Measurements from ENCODE around the gene GRIP2.

GRIP2 gene

DNA sequence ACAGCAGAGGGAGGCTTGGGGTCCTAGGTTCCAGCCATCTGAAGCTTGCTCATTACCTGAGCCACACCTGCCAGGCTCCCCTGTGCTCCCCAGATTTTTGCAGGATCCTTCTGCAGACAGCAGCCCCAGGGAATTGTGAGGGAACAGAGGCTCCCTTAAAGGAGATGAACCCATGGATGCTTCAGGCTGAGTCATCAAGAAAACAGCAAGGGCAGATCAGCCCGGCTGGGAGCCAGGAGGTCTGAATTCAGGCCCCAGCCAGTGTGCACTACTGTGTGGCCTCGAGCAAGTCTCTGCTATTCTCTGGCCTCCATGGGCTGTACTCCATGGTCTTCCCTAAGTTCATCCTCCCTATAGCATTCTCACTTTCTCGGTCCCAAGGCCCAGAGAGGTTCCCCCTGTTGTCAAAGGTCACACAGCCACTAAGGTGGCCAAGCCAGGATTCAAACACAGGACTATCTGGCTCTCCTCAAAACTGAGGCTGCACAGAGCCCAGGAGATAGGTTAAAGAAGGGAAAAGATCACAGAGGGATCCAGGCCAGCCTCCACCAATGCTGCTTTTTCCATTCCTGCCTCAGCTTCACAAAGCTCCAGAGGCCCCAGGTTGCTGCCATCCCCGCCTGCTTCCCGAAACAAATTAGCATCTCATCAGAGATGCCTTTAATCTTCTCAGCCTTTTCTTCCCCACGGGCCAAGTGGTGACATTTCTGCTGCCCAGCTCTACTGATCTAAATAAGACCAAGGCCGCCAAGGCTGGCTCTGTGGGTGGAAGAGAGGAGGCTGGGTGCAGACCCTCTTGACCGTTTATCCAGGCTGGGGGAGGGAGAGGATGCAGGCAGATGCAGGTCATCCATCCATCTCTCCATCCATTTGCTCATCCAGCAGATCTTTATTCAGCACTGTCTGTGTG is 21.2 kb upstream of the GRIP2 start:
- no peak for DNase-seq

GRCh38 chr3:14560110-14560509 is 20.0 kb upstream of the GRIP2 start:
- DNase-seq = no peak

GRCh38 chr3:14558029-14558428 is 17.9 kb upstream of the GRIP2 start:
- DNase-seq = no peak

DNA sequence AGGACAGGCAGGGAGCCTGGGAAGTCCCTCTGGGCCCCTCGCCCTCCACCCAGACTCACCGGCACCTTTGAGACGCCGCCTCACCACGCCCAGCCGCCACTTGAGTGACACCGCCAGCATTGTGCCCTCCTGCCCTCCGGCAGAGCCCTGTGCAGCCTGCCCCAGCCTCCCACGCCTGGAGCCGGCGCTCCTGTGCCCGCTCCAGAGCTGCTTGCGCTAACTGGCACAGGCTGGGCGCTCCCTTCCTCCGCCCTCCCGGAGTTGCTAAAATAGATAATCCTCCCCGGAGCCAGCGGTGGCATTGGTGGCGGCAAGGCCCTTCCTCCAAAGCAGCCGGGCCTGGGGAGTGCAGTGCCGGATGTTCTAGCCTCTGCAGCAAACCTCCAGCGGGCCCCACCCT is 15.7 kb upstream of the GRIP2 start:
- no peak for DNase-seq

- no peak for DNase-seq
These were observed 14.6 kb upstream of the GRIP2 start for GRCh38 chr3:14554715-14555114.

DNA sequence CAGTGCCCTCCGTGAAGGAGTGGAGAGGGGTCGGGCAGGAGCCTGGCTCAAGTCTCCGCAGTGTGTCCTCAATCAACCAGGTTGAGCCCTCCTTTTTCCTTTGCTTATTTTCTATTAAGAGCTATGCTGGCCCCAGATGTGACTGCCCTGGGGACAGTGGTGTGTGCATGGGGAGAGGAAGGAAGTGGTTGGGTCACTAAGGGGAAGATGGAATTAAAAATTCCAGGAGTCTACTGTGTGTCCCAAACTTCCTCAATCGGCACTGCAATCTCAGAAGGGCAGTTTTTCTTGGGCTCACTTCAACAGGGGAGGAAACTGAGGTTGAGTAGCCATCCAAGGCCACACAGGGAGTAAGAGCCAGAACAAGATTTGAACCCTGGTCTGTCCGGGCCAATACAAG is 13.7 kb upstream of the GRIP2 start:
- no peak for DNase-seq

DNA sequence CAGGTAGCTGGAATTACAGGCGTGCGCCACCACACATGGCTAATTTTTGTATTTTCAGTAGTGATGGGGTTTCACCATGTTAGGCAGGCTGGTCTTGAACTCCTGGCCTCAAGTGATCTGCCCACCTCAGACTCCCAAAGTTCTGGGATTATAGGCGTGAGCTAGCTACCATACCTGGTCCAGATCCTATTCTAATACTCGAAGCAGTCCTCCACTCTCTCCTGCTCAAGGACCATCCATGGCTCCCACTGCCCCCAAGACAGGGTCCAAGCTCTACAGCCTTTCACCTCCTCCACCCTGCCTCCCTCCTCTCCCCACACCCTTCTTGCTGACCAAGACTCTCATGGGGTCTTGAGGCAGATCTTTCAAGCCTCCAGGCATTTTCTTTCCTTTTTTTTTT is 12.6 kb upstream of the GRIP2 start:
- no peak for DNase-seq

GRCh38 chr3:14552041-14552648 is 12.0 kb upstream of the GRIP2 start:
- no peak for DNase-seq

DNA sequence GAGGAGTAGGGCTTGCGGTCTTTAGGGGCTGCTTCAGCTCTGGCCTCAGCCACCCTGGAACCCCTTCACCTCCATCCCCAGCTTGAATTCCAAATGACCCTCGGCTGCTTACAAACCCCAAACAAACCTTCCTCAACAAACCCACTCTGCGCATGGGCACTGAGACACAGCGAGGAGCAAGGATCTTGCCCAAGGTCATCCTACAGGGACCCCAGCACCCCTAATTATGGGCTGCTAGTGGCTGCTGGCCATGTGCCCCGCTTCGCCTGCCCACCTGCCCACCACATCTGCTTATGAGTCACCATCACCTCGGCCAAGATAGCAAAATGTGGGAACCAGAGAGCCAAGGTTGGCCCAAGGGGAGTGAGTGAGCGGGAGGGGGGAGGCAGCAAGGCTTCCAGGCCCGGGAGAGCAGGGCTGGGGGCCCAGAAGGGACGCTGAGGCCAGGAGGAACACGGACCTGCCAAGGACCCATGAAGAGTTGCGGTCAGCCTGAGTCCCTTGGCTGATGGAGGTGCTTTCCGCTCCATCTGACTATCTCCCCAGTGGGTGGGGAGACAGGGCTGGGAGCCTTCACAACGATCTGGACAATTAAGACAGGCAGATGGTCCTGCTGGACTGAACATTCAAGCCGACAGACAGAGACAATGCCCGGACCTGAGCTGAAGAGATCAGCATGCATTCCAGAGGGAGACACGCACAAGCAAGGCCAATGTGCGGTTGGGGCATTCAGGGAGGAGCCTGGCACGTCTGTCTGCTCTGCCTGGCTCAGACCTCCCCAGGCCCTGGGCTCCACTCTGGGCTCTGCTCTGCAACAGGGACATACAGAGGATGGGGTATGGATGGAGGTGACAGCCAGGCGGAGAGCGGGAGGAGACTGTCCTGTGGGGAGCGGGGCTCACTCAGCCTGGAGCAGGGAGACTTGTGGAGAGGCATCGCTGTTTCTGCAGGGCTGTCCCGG is 10.8 kb upstream of the GRIP2 start:
- DNase-seq = no peak

GRCh38 chr3:14550181-14550580 is 10.0 kb upstream of the GRIP2 start:
- no peak for DNase-seq

- DNase-seq = no peak
These were observed 9.2 kb upstream of the GRIP2 start for GRCh38 chr3:14549256-14549919.

DNA sequence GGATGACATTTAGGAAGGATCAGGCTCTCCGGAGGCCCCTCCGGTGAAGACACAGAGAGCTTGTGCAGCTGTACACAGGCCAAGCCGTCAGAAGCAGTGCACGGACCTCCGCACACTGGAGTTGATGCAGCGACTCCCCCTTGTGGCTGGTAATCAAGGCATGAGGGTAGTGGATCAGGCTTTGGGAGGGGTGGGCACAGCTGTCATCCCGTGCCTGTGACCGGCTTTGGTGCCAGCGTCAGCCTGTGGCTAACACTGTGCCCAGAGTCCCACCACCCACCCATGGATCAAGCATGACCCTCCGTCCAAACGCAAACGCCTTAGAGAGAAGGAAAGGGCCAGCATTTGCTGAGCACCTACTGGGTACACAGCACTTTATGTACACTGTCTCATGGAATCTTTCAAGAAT is 8.2 kb upstream of the GRIP2 start:
- peak; percentile 7 to 13 for DNase-seq

DNA sequence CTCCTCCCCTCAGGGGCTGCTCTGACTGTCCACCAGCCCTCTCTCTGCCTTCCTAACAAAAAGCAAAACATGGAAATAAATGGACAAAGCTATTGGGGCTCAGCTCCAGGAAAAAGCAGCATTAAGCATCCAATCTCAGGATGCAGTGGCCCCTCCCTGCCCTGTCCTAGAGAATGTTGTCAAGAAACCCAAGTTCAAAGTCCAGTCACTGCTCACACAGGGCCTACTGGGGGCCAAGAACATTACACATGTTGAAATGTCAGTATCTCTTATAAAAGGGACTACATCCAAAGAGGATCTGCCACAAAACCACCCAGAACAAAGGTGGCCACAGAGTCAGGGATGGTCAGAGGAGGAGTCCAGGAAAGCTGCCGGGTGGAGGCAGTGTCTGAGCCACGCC is 7.6 kb upstream of the GRIP2 start:
- no peak for DNase-seq

DNA sequence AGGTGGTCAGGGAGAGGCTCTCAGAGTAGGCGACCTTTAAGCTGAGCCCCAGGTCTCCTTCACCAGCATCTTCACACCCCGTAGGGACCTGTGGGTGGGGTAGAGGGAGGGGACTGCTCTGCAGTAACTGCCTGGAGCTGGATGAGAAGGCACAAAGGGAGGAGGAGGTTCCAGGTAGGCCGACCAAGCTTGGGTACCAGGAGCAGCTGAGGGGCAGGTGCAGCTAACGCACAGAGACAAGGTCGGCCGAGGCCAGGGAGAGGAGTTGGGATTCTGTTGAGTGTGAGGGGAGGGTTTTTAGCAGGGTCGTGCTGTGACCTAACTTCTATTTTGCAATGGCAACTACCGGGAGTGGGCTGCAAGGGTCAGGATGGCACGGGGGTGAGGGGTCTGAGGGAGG is 5.9 kb upstream of the GRIP2 start:
- DNase-seq = no peak

GRCh38 chr3:14545251-14545635 is 5.1 kb upstream of the GRIP2 start:
- DNase-seq = no peak

GRCh38 chr3:14544282-14545250 is 4.4 kb upstream of the GRIP2 start:
- DNase-seq = no peak

- DNase-seq = no peak
These were observed 3.3 kb upstream of the GRIP2 start for GRCh38 chr3:14543446-14543845.

- no peak for DNase-seq
These were observed 2.5 kb upstream of the GRIP2 start for GRCh38 chr3:14542656-14543055.

- DNase-seq = no peak
These were observed 1.5 kb upstream of the GRIP2 start for GRCh38 chr3:14541646-14542045.

GRCh38 chr3:14540821-14541385 is 761 bp upstream of the GRIP2 start:
- no peak for DNase-seq

GRCh38 chr3:14539384-14539741 is 779 bp downstream of the GRIP2 start:
- DNase-seq = no peak

All from activated CD4-positive, alpha-beta T cell treated with anti-CD3 and anti-CD28 coated beads, Interleukin-2, amount 50 U/mL, for 4 hours (primary cell).